ENCODE results near the gene MTHFD1L.

- TF ChIP-seq, protein P1, sequence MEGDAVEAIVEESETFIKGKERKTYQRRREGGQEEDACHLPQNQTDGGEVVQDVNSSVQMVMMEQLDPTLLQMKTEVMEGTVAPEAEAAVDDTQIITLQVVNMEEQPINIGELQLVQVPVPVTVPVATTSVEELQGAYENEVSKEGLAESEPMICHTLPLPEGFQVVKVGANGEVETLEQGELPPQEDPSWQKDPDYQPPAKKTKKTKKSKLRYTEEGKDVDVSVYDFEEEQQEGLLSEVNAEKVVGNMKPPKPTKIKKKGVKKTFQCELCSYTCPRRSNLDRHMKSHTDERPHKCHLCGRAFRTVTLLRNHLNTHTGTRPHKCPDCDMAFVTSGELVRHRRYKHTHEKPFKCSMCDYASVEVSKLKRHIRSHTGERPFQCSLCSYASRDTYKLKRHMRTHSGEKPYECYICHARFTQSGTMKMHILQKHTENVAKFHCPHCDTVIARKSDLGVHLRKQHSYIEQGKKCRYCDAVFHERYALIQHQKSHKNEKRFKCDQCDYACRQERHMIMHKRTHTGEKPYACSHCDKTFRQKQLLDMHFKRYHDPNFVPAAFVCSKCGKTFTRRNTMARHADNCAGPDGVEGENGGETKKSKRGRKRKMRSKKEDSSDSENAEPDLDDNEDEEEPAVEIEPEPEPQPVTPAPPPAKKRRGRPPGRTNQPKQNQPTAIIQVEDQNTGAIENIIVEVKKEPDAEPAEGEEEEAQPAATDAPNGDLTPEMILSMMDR (conservative IDR thresholded peaks at IDR 0.05; ENCODE audit: low read length), result no peak
- no peak for TF ChIP-seq EZH2phosphoT487 (IDR thresholded peaks at IDR 0.05; ENCODE audit: borderline replicate concordance)
Observed at GRCh38 chr6:150925976-150926375, 60.5 kb downstream of the MTHFD1L start.
